Activated T-cell treated with anti-CD3 and anti-CD28 coated beads for 24 hours (primary cell): ENCODE results near the gene EYS.

ENCODE experiments used
- DNase-seq: peaks from one replicate; pipeline ENCODE4 v3.0.0-alpha.2; 2020; ENCODE audit warnings: low read depth

The EYS gene

DNA sequence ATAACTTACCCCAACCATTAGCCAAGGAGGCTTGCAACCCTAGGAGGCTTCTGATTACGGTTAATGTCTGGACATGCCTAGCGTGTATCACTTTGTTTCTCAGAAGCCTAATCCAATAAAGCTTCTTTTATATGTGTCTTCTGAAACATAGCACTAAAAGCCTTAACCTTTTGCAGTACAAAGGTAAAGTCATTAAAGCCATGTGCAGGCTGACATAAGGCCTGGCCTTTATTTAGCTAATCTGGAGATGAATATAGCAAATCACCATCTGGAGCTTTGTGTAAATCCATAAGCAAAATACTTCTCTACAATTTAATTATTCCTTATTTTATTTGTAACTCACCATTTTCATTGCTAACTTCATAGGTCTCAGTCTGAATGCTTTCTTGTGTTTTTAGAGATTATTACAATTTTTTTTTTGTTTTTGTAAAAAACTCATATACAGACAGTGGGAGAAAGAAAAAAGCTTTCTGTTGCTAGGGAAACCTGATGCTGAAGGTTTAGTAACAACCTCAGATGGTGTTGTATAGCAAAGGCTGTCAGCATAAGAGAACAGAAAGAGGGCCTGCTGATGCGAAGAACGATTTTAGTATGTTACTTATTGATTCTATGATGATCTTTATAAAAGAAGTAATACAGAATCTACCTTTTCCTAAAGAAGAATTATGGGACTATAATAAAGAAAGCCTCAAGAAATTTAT lies at the start of gene EYS:
Gene EYS (minus strand): TSS at position 101 of the 701 bp plus-strand sequence. CDS start 211,816 bp downstream, outside the sequence.
- DNase-seq: no peak

DNA sequence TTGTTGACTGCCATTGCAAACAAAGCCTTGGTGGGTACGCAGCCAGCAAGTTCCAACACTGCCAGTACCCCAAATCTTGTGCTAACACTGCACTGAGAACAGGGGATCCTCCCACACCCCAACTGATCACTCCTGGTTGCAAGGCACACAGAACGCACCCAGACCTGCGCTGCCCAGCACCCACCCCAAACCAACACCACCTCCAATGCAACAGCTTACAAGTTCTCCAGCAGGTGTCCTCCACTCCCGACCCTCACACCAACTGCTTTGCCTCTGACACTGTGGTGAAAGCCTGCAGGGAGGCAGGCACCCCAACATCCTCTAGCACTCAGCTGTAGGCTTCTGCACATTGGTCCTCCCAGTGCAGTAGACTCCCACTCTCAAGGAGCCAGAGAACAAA lies 39.3 kb upstream of the EYS start:
- DNase-seq: no peak

DNA sequence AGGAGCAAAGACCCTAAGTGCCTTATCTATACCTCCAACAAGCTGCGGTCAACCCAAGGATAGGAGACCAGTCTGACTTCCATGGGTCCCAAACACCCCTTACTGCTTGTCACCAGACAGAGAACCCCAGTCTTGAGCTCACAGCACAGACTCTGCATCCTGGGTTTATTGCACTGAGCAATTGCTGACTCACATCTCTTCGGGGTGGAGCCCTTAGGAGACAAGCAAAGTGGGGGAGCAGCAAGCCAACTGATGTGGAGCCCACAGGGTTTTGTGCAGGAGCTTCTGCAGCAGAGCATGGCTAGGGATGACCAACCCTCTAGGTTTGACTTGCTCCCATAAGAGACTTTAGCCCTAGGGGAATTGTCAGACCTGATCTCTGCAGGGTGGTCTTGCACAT lies 38.6 kb upstream of the EYS start:
- no peak for DNase-seq

DNA sequence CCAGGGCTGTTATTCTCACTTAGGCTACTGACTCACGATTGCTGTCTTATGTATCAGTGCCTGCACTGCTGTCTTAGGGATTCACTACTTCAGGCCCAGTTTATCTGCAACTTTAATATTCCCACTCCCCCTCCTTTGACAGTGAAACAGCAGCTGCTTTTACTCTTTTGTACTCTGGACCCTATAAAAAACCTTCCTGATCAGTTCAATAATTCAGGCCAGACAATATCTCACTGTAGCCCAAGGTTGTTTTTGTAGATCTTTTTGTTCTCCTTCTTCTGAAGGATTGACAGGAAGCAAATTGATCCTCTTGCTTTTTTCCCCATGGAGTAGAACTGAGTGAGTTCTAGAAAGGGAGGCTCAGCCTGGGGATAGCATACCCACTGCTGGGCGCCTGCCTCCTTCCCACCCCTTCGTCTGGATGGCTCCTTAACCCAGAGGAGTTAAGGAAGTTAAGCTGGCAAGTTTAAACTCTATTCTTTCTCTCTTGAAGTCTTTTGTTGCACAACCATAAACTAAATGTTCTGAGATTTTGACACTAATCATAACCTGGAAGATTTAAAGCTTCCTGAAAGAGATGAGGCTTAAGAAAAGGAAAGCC lies 22.0 kb upstream of the EYS start:
- DNase-seq: no peak

DNA sequence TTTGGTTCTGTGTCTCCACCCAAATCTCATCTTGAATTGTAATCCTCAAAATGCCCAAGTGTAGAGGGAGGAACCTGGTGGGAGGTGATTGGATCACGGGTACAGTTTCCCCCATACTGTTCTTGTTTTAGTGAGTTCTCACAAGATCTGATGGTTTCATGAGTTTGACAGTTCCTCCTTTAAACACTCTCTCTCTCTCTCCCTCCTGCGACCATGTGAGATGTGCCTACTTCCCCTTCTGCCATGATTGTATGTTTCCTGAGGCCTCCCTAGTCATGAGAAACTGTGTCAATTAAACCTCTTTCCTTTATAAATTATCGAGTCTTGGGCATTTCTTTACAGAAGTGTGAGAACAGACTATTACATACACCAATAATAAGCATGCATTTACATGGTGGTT lies 12.1 kb upstream of the EYS start:
- no peak for DNase-seq

DNA sequence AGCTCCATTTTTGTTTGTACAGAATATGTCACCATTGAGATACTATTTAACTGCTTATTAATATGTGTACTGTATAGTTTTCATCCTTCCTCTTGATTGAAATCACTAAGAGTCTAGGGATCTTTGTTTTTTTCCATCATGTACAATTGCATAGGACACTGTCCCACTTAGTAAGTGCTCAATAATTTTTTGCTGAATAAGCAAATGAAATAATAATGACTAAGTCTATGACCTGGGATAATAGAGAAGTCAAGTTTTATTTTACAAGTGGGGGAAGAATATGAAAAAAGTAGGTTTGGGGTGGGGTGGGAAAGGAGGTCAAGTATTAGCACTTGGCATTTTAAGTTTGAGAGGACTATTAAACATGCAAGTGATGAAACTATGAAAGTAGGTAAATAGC lies 4.5 kb upstream of the EYS start:
- DNase-seq: no peak

DNA sequence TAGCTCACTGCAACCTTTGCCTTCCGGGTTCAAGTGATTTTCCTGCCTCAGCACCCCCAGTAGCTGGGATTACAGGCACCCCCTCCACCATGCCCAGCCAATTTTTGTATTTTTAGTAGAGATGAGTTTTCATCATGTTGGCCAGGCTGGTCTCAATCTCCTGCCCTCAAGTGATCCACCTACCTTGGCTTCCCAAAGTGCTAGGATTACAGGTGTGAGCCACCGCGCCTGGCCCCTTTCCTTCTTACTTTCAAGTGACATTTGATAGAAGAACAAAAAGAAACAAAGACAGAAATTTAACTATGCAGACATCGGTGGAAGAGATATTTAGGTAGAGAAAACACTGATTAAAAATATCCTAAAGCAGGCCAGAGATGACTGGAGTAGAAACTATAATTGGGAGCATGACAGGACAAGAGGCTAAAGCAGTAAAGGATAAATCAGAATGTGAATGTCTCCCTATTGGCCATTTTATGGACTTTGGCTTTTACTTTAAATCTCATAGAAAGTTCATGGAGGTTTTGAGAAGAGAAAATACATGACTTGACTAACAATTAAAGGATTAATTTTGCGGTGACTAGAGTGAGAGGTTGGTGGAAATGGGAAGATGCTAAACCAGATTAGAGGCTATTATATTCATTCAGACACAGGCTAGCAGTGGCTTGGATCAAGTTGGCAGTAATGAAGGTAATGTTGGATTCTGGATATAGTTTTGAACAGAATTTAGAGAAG lies 2.2 kb upstream of the EYS start:
- DNase-seq: no peak

DNA sequence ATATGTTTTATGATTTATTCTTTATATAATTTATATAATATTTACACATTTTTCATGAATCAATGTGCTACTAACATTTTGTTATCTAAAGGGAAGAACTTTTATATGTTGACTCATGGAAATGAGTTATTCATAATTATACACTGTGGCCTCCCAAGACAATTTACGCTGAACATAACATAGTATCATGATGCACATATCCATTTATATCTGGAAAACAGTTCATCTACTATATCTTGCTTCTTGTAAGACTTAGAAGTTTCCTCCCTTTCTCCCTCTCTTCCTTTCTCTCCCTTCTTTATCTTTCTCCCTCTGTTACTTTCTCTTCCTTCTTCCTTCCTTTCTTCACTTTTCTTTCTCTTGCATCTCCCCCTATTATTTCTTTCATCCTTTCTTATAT lies 1.1 kb upstream of the EYS start:
- no peak for DNase-seq

DNA sequence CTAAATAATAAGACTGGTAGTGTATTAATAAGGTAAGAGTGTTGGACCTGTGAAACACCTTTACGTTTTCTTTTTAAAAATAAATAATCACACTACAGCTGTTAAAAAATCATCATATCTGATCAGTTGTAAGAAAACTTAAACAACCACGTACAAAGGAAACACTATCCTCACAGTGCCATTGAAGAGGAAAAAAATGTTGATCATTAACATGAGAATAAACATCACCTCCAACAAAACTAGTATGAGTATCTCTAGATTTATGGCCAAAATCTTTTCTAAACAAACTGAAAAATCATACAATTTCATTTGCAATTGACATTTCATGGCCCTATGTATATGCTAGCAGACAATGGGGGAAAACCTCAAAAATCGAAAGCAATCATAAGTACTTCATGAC lies 590 bp downstream of the EYS start:
- no peak for DNase-seq

DNA sequence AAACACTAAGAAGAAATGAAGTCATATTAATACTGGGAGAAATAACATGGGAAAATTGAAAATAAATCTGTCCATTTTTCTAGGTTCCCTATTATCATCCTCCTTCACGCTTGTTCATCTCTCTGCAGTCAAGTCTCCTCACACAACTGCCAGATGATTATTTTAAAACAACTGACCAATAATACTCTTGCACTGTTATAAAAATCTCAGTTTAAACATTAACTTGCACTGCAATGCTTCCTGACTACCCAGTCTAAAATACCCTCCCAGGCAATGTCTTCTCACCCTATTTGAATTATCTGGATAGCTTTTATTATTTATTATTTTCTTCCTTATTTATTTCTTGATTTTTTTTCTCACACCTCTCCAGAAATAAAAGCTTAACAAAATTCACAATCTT lies 5.7 kb downstream of the EYS start:
- DNase-seq: no peak

DNA sequence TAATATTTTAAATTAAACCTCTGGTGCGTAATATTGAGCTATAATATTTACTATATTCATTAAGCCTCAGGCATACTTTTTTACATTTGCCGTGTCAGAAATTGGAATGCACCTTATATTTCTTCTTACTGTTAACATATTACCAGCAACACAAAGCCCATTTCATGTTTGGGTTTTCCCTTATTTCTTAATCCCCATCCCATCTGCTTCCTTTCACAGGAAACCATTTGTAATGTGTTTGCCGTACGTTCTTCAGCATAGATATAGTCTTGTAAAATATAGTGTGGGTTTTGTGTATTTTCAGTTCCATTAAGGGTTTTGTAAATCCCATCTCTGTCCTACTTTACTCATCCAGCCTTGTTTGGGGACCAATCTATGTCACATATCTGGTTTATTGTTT lies 6.5 kb downstream of the EYS start:
- no peak for DNase-seq

DNA sequence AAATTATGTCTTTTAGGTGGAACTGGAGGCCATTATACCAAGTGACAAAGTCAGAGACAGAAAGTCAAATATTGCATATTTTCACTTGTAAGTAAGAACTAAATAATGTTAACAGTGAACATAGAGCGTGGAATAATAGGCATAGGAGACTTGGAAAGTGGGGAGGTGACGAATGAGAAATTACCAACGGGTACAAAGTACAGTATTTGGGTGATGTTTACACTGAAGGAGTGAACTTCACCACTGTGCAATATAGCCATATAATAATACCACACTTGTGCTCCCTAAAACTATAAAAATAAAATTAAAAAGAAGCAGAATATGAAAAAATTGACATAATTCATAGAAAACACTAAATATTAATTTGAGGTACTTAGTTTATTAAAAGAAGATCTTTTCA lies 14.9 kb downstream of the EYS start:
- DNase-seq: no peak

DNA sequence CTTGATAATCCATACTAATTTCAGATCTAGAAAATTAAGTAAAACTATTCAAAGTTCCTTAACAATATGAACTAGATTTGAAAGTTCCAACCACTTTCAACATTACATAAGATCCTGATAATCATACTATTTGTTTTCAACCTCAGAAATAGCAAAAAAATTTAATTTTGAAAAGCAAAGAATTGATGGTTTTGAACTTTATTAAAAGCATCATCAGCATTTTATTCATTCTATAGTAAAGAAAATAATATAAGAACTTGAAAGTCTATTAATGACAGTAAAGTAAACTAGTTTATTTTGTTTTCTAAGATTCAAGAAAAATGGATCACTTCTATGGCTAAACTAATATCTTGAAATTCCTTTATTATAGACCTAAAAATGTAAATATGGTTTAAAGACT lies 26.8 kb downstream of the EYS start:
- no peak for DNase-seq

DNA sequence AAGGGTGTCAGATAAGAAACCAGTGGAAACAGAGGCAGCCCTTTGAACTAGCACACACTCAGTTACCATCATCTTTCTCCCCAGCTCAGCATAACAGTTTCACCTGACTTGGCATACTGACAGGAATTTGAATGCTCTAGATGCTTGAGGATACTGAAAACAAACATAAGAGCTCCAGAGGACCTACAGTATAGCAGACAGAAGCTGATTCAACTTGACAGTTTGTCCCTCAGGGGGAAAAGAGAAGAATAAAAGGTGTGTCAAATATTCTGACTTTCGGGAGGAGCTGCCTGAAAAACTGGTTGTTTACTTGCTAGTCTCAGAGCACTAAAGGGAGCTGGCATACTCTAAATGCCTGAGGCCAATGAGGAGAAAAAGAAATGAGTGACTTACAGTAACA lies 35.1 kb downstream of the EYS start:
- no peak for DNase-seq

DNA sequence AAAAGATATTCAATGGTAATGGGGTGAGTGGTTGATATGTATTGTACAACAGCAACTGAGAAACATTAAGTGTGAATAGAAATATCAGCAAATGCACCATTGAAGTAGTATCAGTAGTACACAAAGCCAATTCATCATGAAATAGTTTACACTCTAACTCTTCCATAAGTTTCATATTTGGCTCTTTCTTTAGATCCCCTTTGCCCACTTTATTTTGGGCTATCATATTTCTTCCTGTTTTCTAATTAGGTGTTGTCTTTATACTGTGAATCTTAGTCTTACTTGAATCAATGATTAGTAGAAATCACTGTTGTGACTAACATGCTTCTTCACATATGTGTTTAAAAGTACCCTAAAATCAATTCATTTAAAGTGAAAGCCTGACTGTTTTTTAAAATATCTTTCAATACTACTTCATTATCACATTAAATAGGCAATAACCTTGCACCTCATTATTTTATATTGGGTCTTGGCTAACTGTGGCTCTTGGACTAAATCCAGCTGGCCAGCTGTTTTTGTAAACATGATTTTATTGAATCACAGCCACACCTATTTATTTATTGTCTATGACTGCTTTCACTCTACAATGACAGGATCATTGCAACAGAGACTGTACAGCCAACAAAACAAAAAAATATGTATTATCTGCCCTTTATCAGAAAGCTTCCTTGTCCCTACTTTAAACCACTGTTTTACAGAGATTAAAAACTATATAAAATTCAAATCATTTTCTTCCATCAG lies 38.9 kb downstream of the EYS start:
- DNase-seq: no peak

DNA sequence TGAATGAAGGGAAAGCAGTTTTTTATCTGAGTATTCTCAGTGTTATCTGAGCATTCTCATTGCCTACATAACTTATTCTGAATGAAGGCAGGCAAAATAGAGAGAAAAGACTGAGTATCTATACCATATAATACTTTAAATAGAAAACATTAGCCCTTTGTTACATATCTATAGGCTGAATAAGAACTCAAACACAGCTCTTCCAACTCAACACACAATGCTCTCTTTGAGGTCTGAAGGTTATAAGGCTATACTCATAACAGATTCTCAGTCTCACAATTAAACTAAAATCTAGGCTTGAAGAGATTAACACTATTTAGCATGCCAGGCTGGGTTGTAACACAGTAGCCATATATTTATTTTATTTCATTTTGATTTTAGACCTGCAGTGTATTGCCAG lies 56.9 kb downstream of the EYS start:
- DNase-seq: no peak

DNA sequence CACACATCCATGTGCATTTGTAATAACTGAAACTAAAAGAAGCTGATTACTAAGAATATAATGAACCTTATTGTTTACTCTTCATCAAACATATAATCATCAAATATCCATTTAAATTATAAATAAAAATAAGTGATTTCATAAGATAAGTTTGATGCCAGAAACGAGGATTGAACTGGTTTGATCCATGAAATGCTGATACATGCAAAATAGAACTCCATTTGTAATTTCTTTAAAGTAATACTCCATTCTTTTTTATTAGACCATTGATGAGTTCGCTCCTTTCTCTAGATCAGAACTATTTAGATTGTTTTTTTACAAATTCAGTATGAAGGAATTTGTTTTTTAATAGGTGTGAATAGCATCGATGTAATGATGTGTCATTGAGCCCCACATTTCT lies 57.6 kb downstream of the EYS start:
- no peak for DNase-seq

DNA sequence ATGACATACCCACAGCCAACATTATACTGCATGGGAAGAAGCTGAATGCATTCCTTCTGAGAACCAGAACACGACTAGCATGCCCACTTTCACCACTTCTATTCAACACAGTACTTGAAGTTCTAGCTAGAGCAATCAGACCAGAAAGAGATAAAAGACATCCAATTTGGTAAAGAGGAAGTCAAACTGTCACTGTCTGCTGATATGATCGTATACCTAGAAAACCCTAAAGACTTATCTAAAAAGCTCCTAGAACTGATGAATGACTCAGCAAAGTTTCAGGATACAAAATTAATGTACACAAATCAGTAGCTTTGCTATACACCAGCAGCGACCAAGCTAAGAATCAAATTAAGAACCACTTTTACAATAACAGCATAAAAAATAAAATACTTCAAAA lies 60.5 kb downstream of the EYS start:
- DNase-seq: no peak

DNA sequence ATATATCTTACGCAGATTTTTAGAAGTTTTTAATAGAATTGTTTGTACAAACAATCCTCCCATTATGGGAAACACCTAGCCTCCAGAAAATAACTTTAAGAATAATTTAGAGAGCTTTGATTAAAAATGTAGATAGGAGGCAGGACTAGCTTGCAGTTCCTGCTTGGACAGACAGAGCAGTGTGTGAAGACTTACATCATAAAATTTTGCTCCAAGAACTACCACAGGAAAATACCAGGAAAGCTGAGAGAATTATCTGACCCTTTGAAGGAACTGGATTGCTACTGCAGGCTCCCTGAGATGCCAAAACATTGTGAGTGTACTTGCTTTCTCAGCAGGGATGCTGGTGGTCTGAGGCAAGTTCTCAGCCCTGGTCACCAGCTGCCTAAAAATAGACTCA lies 64.2 kb downstream of the EYS start:
- DNase-seq: no peak

DNA sequence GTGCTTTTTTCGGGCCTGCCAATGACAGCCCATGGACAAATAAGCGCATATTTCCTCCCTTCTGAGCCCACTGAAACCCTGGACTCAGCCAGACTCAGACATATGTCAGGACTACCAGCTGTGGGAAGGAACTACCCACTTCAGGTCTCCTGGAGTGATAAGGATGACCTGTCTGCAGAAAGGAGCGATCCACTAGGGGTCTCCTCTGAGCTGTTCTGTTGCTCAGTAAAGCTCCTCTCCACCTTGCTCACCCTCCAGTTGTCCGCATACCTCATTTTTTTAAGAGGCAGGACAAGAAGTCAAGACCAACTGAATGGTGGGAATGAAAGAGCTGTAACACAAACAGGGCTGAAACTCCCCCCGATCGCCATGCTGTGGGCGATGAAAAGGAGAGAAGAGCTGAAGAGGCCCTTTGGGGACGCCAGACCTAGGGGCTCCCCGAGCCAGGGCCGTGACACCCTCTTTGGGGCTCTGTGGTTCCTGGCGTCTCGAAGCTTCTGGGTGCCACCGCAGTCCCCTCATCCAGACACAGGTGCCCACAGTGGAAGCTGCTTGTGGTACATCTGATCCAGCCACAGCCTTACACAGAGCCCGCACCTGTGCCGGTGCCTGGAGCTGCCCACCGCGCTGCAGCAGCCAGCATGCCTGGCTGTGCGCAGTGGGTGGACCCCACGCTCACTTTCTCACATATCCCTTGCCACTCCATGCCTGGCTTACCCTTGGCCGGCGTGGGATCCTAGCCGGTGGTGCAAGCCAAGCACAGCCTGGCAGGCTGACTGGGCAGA lies 68.8 kb downstream of the EYS start:
- DNase-seq: no peak

DNA sequence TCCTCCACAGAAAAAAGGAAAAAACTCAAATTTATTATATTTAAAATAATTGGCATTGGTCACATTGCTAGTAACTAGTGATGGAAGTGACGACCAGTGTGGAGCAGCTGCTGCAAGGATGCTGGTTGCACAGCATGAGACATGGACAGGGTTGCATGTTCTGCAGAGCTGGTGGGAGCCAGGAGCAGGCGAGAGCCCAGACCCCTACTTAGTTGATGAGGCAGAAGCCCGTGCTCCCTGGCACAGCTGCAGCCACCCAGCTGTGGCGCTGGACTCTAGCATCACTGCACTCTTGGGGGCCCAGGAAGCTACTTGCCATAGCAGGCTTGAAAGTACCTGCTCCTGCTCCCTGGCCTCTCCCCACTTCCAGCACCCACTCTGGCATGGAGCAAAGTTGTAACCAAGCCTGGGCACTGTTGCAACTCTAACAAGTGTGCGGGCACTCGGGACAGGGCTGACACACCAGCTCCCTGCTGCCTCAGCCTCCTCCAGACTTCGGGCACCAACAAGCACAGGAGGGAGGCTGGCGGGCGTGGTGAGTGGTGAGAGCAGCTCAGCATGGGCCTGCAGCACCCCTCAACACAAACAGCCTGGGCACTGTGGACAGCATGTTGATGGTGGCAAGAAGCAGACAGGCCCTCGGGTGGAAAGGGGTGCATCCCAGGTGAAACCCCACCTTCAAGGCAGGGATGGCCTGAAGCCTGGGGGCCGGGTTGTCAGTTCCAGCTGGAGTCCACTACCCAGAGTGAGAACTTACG lies 69.6 kb downstream of the EYS start:
- DNase-seq: no peak
